H1 (cell line): Measurements from ENCODE around the gene NEDD4L. TPM values are rescaled to one million over a fixed set of nuclear protein-coding genes. Genes with fewer than 3 reads are reported as not detected.

Experiments
- CTCF ChIA-PET: fragments of 300-600 bp; sonication (Branson Sonifier 250); formaldehyde crosslinking; loops from one replicate; lab custom pipeline; 2021; ENCODE audit not compliant: partially characterized antibody; lab: Charles Lee
- POLR2A ChIA-PET: fragments of 300-600 bp; sonication (Branson Sonifier 250); formaldehyde crosslinking; loops from one replicate; lab custom pipeline; 2021; ENCODE audit warnings: inconsistent platforms; ENCODE audit not compliant: partially characterized antibody; lab: Charles Lee
- DNase-seq, 2 experiments: peaks; one replicate each; pipeline versions ENCODE4 v3.0.0 to v3.0.0-alpha.2; 2010 to 2022; ENCODE audit warnings: low spot score in 2 of 2, low read depth in 1 of 2, mixed read lengths in 1 of 2
- FAIRE-seq: peaks from 2 replicates; lab custom pipeline; 2011; peaks lifted over from hg19 to GRCh38; lab: Jason Lieb, UNC
- H2AFZ ChIP-seq: 2 replicates; pipeline ENCODE4 v1.8.1; 2012; ENCODE audit warnings: low read length, inconsistent platforms
- H2AK5ac ChIP-seq: 2 replicates; pipeline ENCODE4 v1.6.1; 2013; ENCODE audit warnings: low read depth, low read length
- H2BK120ac ChIP-seq: replicated peaks from 2 replicates; pipeline ENCODE3; 2013; ENCODE audit warnings: low read depth, low read length, inconsistent platforms
- H2BK12ac ChIP-seq: 2 replicates; pipeline ENCODE4 v1.6.1; 2013; ENCODE audit warnings: low read depth, low read length
- H2BK15ac ChIP-seq: 2 replicates; pipeline ENCODE4 v1.6.1; 2013; ENCODE audit warnings: low read length
- H2BK20ac ChIP-seq: 2 replicates; pipeline ENCODE4 v1.6.1; 2013; ENCODE audit warnings: low read length
- H2BK5ac ChIP-seq: 2 replicates; pipeline ENCODE4 v1.6.1; 2013; ENCODE audit warnings: low read depth, low read length
- H3K14ac ChIP-seq: 2 replicates; pipeline ENCODE4 v1.6.1; 2013; ENCODE audit warnings: inconsistent platforms; ENCODE audit not compliant: insufficient read length
- H3K18ac ChIP-seq: 2 replicates; pipeline ENCODE4 v1.6.1; 2013; ENCODE audit warnings: low read length; ENCODE audit errors: extremely low read depth
- H3K23ac ChIP-seq: 2 replicates; pipeline ENCODE4 v1.6.1; 2013; ENCODE audit warnings: inconsistent platforms; ENCODE audit not compliant: insufficient read length
- H3K23me2 ChIP-seq: 2 replicates; pipeline ENCODE4 v1.6.1; 2013; ENCODE audit warnings: low read depth, low read length
- H3K27ac ChIP-seq: 2 replicates; pipeline ENCODE4 v1.6.1; 2011; ENCODE audit warnings: low read depth, low read length, inconsistent platforms
- H3K27me3 ChIP-seq, 4 experiments: replicated peaks in 1 of 4; 1 replicate in 1 of 4; 2 replicates in 3 of 4; pipeline versions ENCODE4 v1.6.1 to v1.8.1; 2011 to 2013; ENCODE audit warnings: low read length in 3 of 4, mild to moderate bottlenecking in 3 of 4, inconsistent platforms in 2 of 4, mixed read lengths in 2 of 4, moderate library complexity in 1 of 4; ENCODE audit not compliant: control insufficient read depth in 3 of 4, insufficient read depth in 3 of 4; ENCODE audit errors: extremely low read depth in 1 of 4
- H3K36me3 ChIP-seq, 4 experiments: 2 replicates each; pipeline versions ENCODE4 v1.6.1 to v1.8.1; 2011 to 2013; ENCODE audit warnings: mild to moderate bottlenecking in 4 of 4, low read length in 3 of 4, moderate library complexity in 2 of 4, control low read depth in 1 of 4, inconsistent platforms in 1 of 4; ENCODE audit not compliant: insufficient read depth in 4 of 4, control insufficient read depth in 2 of 4
- H3K4ac ChIP-seq: replicated peaks from 2 replicates; pipeline ENCODE3; 2013; ENCODE audit warnings: low read length, low read depth, mixed read lengths, inconsistent platforms; ENCODE audit not compliant: insufficient read length
- H3K4me1 ChIP-seq, 4 experiments: replicated peaks in 1 of 4; 1 replicate in 1 of 4; 2 replicates in 3 of 4; pipeline versions ENCODE4 v1.6.1 to v1.8.1; 2011 to 2013; ENCODE audit warnings: low read length in 3 of 4, inconsistent platforms in 2 of 4, mixed read lengths in 1 of 4; ENCODE audit not compliant: insufficient read depth in 4 of 4, control insufficient read depth in 3 of 4
- H3K4me2 ChIP-seq, 2 experiments: 2 replicates each; pipeline versions ENCODE4 v1.6.1 to v1.8.1; 2011 to 2013; ENCODE audit warnings: low read depth in 2 of 2, low read length in 2 of 2, control low read depth in 1 of 2, inconsistent platforms in 1 of 2, mild to moderate bottlenecking in 1 of 2; ENCODE audit not compliant: insufficient read depth in 1 of 2
- H3K4me3 ChIP-seq, 4 experiments: fragments of 200-600, 300-600 bp in 1 of 4; sonication (generic), shearing (Covaris generic), sonication (Bioruptor Twin) in 1 of 4; 2 replicates each; pipeline versions ENCODE4 v1.5.1 to v1.8.1; 2011 to 2016; ENCODE audit warnings: low read length in 4 of 4, low read depth in 3 of 4, control low read depth in 2 of 4, inconsistent platforms in 2 of 4, mild to moderate bottlenecking in 2 of 4, mixed read lengths in 1 of 4, moderate library complexity in 1 of 4; ENCODE audit not compliant: insufficient read depth in 2 of 4; ENCODE audit errors: extremely low read depth in 1 of 4
- H3K56ac ChIP-seq: replicated peaks from 2 replicates; pipeline ENCODE3; 2013; ENCODE audit warnings: low read depth, mild to moderate bottlenecking, mixed read lengths, low read length, inconsistent platforms; ENCODE audit not compliant: insufficient read length
- H3K79me1 ChIP-seq: 2 replicates; pipeline ENCODE4 v1.6.1; 2013; ENCODE audit warnings: low read depth, low read length, control low read depth
- H3K79me2 ChIP-seq, 2 experiments: 2 replicates each; pipeline versions ENCODE4 v1.6.1 to v1.8.1; 2012 to 2013; ENCODE audit warnings: low read length in 2 of 2, mild to moderate bottlenecking in 2 of 2, inconsistent platforms in 1 of 2; ENCODE audit not compliant: insufficient read depth in 2 of 2, control insufficient read depth in 1 of 2
- H3K9ac ChIP-seq, 4 experiments: replicated peaks in 1 of 4; 1 replicate in 1 of 4; 2 replicates in 3 of 4; pipeline versions ENCODE4 v1.6.1 to v1.8.1; 2011 to 2013; ENCODE audit warnings: low read depth in 3 of 4, low read length in 3 of 4, control low read depth in 2 of 4, mild to moderate bottlenecking in 2 of 4, moderate library complexity in 2 of 4, inconsistent platforms in 1 of 4; ENCODE audit errors: extremely low read depth in 1 of 4
- H3K9me3 ChIP-seq, 2 experiments: 2 replicates each; pipeline versions ENCODE4 v1.6.1 to v1.8.1; 2012 to 2013; ENCODE audit warnings: mild to moderate bottlenecking in 2 of 2, moderate library complexity in 2 of 2, control low read depth in 1 of 2, inconsistent platforms in 1 of 2, low read depth in 1 of 2, low read length in 1 of 2, mixed read lengths in 1 of 2; ENCODE audit not compliant: insufficient read depth in 2 of 2
- H4K20me1 ChIP-seq, 2 experiments: replicated peaks in 1 of 2; 2 replicates each; pipeline versions ENCODE3 to v1.8.1; 2011 to 2013; ENCODE audit warnings: inconsistent platforms in 2 of 2, low read length in 2 of 2, mild to moderate bottlenecking in 1 of 2; ENCODE audit not compliant: insufficient read depth in 2 of 2, control insufficient read depth in 1 of 2
- H4K5ac ChIP-seq: 2 replicates; pipeline ENCODE4 v1.6.1; 2013; ENCODE audit warnings: low read length, low read depth, mixed read lengths, inconsistent platforms; ENCODE audit not compliant: insufficient read length
- H4K8ac ChIP-seq: 2 replicates; pipeline ENCODE4 v1.8.0; 2013; ENCODE audit warnings: mild to moderate bottlenecking, moderate library complexity, low read length, inconsistent platforms; ENCODE audit not compliant: insufficient read depth; ENCODE audit errors: extremely low read depth
- H4K91ac ChIP-seq: replicated peaks from 2 replicates; pipeline ENCODE3; 2013; ENCODE audit warnings: low read length, mixed read lengths, inconsistent platforms; ENCODE audit not compliant: insufficient read length
- BACH1 ChIP-seq: IDR thresholded peaks from 2 replicates; pipeline ENCODE4 v1.6.1; 2012; ENCODE audit warnings: low read length, improper control_type of control experiment
- BRCA1 ChIP-seq: IDR thresholded peaks from 2 replicates; pipeline ENCODE4 v1.6.1; 2012; ENCODE audit warnings: low read depth, low read length, improper control_type of control experiment
- CBX5 ChIP-seq: fragments of 300-800, 300-1000 bp; sonication (generic); IDR thresholded peaks from 2 replicates; pipeline ENCODE4 v1.7.1; 2016; ENCODE audit warnings: antibody characterized with exemption, low read length, low read depth
- CREB1 ChIP-seq: IDR thresholded peaks from 2 replicates; pipeline ENCODE4 v1.6.1; 2012; ENCODE audit warnings: inconsistent platforms
- E2F6 ChIP-seq: IDR thresholded peaks from 2 replicates; pipeline ENCODE4 v1.6.1; 2012; ENCODE audit warnings: inconsistent platforms
- EP300 ChIP-seq, 2 experiments: IDR thresholded peaks; 1 replicate in 1 of 2; 2 replicates in 1 of 2; pipeline ENCODE4 v1.6.1; 2011 to 2012; ENCODE audit warnings: low read depth in 2 of 2, low read length in 2 of 2, mild to moderate bottlenecking in 2 of 2, borderline replicate concordance in 1 of 2, inconsistent platforms in 1 of 2, moderate library complexity in 1 of 2
- GTF2F1 ChIP-seq: IDR thresholded peaks from 2 replicates; pipeline ENCODE4 v1.6.1; 2012; ENCODE audit warnings: low read depth, low read length, improper control_type of control experiment, borderline replicate concordance
- RAD21 ChIP-seq, 2 experiments: IDR thresholded peaks in 1 of 2; conservative IDR thresholded peaks in 1 of 2; 2 replicates each; pipeline ENCODE4 v1.6.1; 2011; ENCODE audit warnings: low read depth in 2 of 2, low read length in 2 of 2, improper control_type of control experiment in 1 of 2, inconsistent platforms in 1 of 2, mild to moderate bottlenecking in 1 of 2, moderate library complexity in 1 of 2
- SAP30 ChIP-seq: fragments of 300-600 bp; sonication (generic); IDR thresholded peaks from 2 replicates; pipeline ENCODE4 v1.7.1; 2012; ENCODE audit warnings: low read length, moderate library complexity, mild to moderate bottlenecking, inconsistent platforms; ENCODE audit not compliant: insufficient read depth, insufficient replicate concordance
- SP1 ChIP-seq: IDR thresholded peaks from 2 replicates; pipeline ENCODE4 v1.6.1; 2011; ENCODE audit warnings: low read depth, low read length
- TAF1 ChIP-seq: IDR thresholded peaks from 2 replicates; pipeline ENCODE4 v1.6.1; 2011; ENCODE audit warnings: mild to moderate bottlenecking, low read depth, low read length
- ZNF274 ChIP-seq: IDR thresholded peaks from 2 replicates; pipeline ENCODE4 v1.7.0; 2012; ENCODE audit warnings: low read length, borderline replicate concordance; ENCODE audit errors: extremely low read depth
- WGBS, 2 experiments: shearing (Covaris generic) in 1 of 2; methylation state at CpG; one replicate each; pipeline versions ENCODE4 v1.1.6 to v1.1.7; 2013 to 2015; ENCODE audit warnings: low lambda C conversion rate in 2 of 2, mixed read lengths in 2 of 2, inconsistent platforms in 1 of 2, low coverage in 1 of 2, missing lambda C conversion rate in 1 of 2; ENCODE audit not compliant: insufficient replicate concordance in 2 of 2, insufficient coverage in 1 of 2, insufficient read length in 1 of 2; ENCODE audit errors: extremely low coverage in 1 of 2, missing lambda C conversion rate in 1 of 2; 5-methylcytosine and 5-hydroxymethylcytosine counted together
- polyA plus RNA-seq, 7 experiments: library from polyadenylated mRNA; depleted of rRNA in 3 of 7; stranded (reverse) in 5 of 7; unstranded in 2 of 7; fragments of >200 nt in 5 of 7; fragments of 200-250 nt in 2 of 7; gene quantifications; 1 replicate in 5 of 7; 2 replicates in 1 of 7; 4 replicates in 1 of 7; pipeline versions ENCODE4 v1.2.1 to v1.2.3, GENCODE V29; 2011 to 2013; ENCODE audit warnings: missing spikeins in 2 of 7, mixed read lengths in 2 of 7
- total RNA-seq: library from RNA; stranded (reverse); fragmentation: NEBNext Ultra II Directional; extraction: Animal tissue kit (Norgen Biotek cat#: 25700); gene quantifications from 2 replicates; pipeline ENCODE4 v1.2.1, GENCODE V29; 2021

Gene NEDD4L
- total and polyA plus RNA-seq, 2 of the 8 experiments (the other 6 are each of a cell fraction or from before 2014, with no cell fraction given), result 37.3 to 69.8 TPM

- Histone ChIP-seq H4K20me1 (peaks cover 0 to 4% of the 10 kb centered on the region in 2 experiments), H3K4ac (no peak overlapping the region), H3K9ac (no peak overlapping the region), H3K23ac (no peak overlapping the region), H2BK12ac (no peak overlapping the region), H3K79me1 (peaks cover 14% of the 10 kb centered on the region), H3K23me2 (peaks cover 3% of the 10 kb centered on the region; the same call in 1 of the 2 replicates), H4K5ac (no peak overlapping the region), H3K18ac (no peak overlapping the region), H4K91ac (no peak overlapping the region), H3K27ac (no peak overlapping the region), H2BK5ac (no peak overlapping the region), H3K56ac (no peak overlapping the region), H3K79me2 (peaks cover 8 to 71% of the 10 kb centered on the region in 2 experiments), H2AK5ac (no peak overlapping the region), H4K8ac (no peak overlapping the region), H3K9me3 (no peaks in the 10 kb centered on the region), H2BK120ac (no peak overlapping the region), H3K36me3 (no peaks in the 10 kb centered on the region), H3K4me2 (no peak overlapping the region), H3K4me3 (no peak overlapping the region), H2BK20ac (no peak overlapping the region), H2BK15ac (no peak overlapping the region), H2AFZ (no peak overlapping the region), H3K14ac (no peak overlapping the region), H3K27me3 (no peaks in the 10 kb centered on the region), H3K4me1 (peaks cover 0 to 9% (median 4%) of the 10 kb centered on the region in 4 experiments; a peak in 4 of 7 replicates)
- ChIA-PET POLR2A (no interaction called here), CTCF (interaction anchor here (0.5 to 2.8 kb wide), 7 partner anchors 11 to 305 kb away, joined by 3 to 13 read pairs (median 8); partner anchors contain the start of gene NEDD4L)
- WGBS, 2 experiments, result 91% methylated on average over 8 of the region's 8 CpGs; no CpG with 5 or more reads in 1 of the 2 experiments
- FAIRE-seq (no peak), DNase-seq (no peak)
- TF ChIP-seq BACH1 (no peak), ZNF274 (no peak), RAD21 (IDR thresholded peaks at IDR 0.05 in 1 of 2, conservative IDR thresholded peaks at IDR 0.05 in 1 of 2; ENCODE audit: low read depth in 2 of 2, low read length in 2 of 2) (no peak), BRCA1 (no peak), CREB1 (no peak), GTF2F1 (no peak), TAF1 (no peak), SAP30 (no peak), EP300 (IDR thresholded peaks at IDR 0.05; ENCODE audit: borderline replicate concordance in 1 of 2, low read depth in 2 of 2, low read length in 2 of 2) (no peak), SP1 (no peak), E2F6 (no peak), CBX5 (no peak)
Observed at GRCh38 chr18:58132595-58133261, 88.7 kb downstream of the NEDD4L start.
